GM23248 (cell line): ENCODE results near the gene GSG1L. TPM values are rescaled to one million over a fixed set of nuclear protein-coding genes. Genes with fewer than 3 reads are reported as not detected.
A peak's percentile ranks its signal among the peaks of the same experiment; 100 is the strongest.

Experiments used
- DNase-seq: peaks from one replicate; pipeline ENCODE4 v3.0.0-alpha.2; 2015
- H2AFZ ChIP-seq: fragments of 200-600 bp; sonication (generic); 2 replicates; pipeline ENCODE4 v1.6.1; 2016; ENCODE audit warnings: antibody characterized with exemption
- H3F3A ChIP-seq: fragments of 200-600 bp; sonication (generic); 2 replicates; pipeline ENCODE4 v1.6.1; 2016; ENCODE audit warnings: mild to moderate bottlenecking, antibody characterized with exemption, mixed run types; ENCODE audit not compliant: insufficient read depth
- H3K27ac ChIP-seq: fragments of 200-600 bp; sonication (generic); 2 replicates; pipeline ENCODE4 v1.5.1; 2016; ENCODE audit warnings: mild to moderate bottlenecking
- H3K27me3 ChIP-seq: fragments of 200-600 bp; sonication (generic); replicated peaks from 2 replicates; pipeline ENCODE4 v1.6.1; 2016; ENCODE audit warnings: mild to moderate bottlenecking; ENCODE audit not compliant: insufficient read depth
- H3K36me3 ChIP-seq: fragments of 200-600 bp; sonication (generic); 2 replicates; pipeline ENCODE4 v1.6.1; 2016; ENCODE audit warnings: low read depth, mild to moderate bottlenecking
- H3K4me1 ChIP-seq: fragments of 200-600 bp; sonication (generic); 2 replicates; pipeline ENCODE4 v1.6.1; 2016; ENCODE audit warnings: mild to moderate bottlenecking; ENCODE audit not compliant: insufficient read depth
- H3K4me2 ChIP-seq: fragments of 200-600 bp; sonication (generic); one replicate; pipeline ENCODE4 v1.6.1; 2016; ENCODE audit warnings: mild to moderate bottlenecking; ENCODE audit not compliant: unreplicated experiment
- H3K4me3 ChIP-seq: fragments of 200-600 bp; sonication (generic); 2 replicates; pipeline ENCODE4 v1.5.1; 2016; ENCODE audit warnings: mild to moderate bottlenecking
- H3K79me2 ChIP-seq: fragments of 200-600 bp; sonication (generic); 2 replicates; pipeline ENCODE4 v1.6.1; 2016; ENCODE audit warnings: mild to moderate bottlenecking; ENCODE audit not compliant: insufficient read depth
- H3K9ac ChIP-seq: fragments of 200-600 bp; sonication (generic); 2 replicates; pipeline ENCODE4 v1.6.1; 2016; ENCODE audit warnings: mild to moderate bottlenecking
- H3K9me2 ChIP-seq: fragments of 200-600 bp; sonication (generic); 2 replicates; pipeline ENCODE4 v1.6.1; 2016; ENCODE audit warnings: mixed run types, mild to moderate bottlenecking, moderate library complexity; ENCODE audit not compliant: insufficient read depth
- H3K9me3 ChIP-seq: fragments of 200-600 bp; sonication (generic); one replicate; pipeline ENCODE4 v1.6.1; 2017; ENCODE audit warnings: low read depth
- H4K20me1 ChIP-seq: fragments of 200-600 bp; sonication (generic); 2 replicates; pipeline ENCODE4 v1.6.0; 2016; ENCODE audit not compliant: insufficient read depth
- EZH2 ChIP-seq: fragments of 200-600 bp; sonication (generic); IDR thresholded peaks from 2 replicates; pipeline ENCODE4 v1.6.1; 2018; ENCODE audit warnings: antibody characterized with exemption, mild to moderate bottlenecking; ENCODE audit not compliant: insufficient read depth, poor library complexity, severe bottlenecking
- EZH2phosphoT487 ChIP-seq: fragments of 200-600 bp; sonication (generic); IDR thresholded peaks from 2 replicates; pipeline ENCODE4 v1.6.1; 2018; ENCODE audit warnings: antibody characterized with exemption, moderate library complexity, mild to moderate bottlenecking, low read depth; ENCODE audit not compliant: insufficient read depth
- WGBS, 2 experiments: methylation state at CpG; one replicate each; pipeline ENCODE4 v1.1.6; 2015 to 2017; ENCODE audit warnings: low lambda C conversion rate in 2 of 2, low coverage in 1 of 2; ENCODE audit errors: missing lambda C conversion rate in 2 of 2; 5-methylcytosine and 5-hydroxymethylcytosine counted together
- in situ Hi-C: fragments of 300-500 bp; cut with MboI; formaldehyde crosslinking; loops from 2 replicates; pipeline ENCODE4 v1.15.0; 2020
- polyA plus RNA-seq: library from polyadenylated mRNA; unstranded; fragments of >200 nt; fragmentation: Nextera tagmentation; extraction: Ambion mirVana; gene quantifications from 2 replicates; pipeline ENCODE4 v1.2.1, GENCODE V29; 2016
- total RNA-seq: library from RNA; depleted of rRNA; stranded (reverse); fragments of >200 nt; shearing (Covaris generic); gene quantifications from 2 replicates; pipeline ENCODE4 v1.2.3, GENCODE V29; 2014

Gene GSG1L
- total and polyA plus RNA-seq, 2 experiments from 2014 or later: not detected

DNA sequence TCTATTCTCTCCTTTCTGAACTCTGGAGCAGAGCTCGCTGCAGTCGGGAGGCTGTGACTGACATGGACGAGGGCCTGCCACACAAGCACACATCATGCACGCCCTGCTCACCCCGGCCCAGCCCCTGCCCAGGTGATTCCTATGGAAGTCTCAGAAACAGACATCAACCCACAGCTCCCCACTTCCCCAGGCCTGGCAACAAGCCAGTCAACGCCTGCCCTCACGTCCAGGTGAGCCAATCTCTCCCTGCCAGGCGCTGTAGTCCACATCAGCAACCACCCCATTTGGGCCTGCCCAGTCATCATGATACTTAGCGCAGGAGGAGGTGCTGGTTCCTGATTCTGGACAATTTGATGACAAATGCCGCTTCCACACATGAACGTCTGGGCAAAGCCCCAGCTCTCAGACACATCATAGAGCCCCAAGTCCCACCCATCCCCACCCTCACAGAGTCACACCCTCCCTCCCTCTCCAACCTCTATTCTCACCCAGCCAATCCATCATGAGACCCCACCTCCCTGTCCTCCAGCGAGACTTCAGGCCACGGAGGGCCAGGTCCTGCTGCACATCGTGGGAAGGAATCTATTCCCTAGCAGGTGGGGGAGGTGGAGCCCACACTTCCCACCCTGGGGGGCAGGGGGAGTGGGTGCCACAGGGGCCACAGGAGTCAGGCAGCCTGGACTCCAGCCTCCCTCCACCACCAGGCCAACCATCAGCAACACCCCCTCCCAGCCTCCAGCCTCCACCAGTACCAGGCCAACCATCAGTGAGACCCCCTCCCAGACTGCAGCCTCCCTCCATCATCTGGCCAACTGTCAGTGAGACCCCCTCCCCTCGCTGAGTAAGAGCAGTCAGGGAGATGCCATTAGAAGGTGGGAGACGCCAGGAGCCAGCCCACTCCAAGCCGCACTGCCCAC, 33.7 kb upstream of the GSG1L start:
- Histone ChIP-seq H4K20me1 (no peaks in the 10 kb centered on the region), H3K4me2 (no peak overlapping the region), H2AFZ (no peak overlapping the region), H3K36me3 (peaks cover 8% of the 10 kb centered on the region; the same call in 1 of the 2 replicates), H3K27me3 (no peaks in the 10 kb centered on the region), H3K4me1 (no peaks in the 10 kb centered on the region), H3F3A (no peaks in the 10 kb centered on the region), H3K27ac (no peak overlapping the region), H3K79me2 (peaks cover 9% of the 10 kb centered on the region), H3K9me3 (no peaks in the 10 kb centered on the region), H3K4me3 (no peak overlapping the region), H3K9me2 (no peaks in the 10 kb centered on the region), H3K9ac (no peak overlapping the region)
- 78 to 82% methylated on average over 17 of the region's 17 CpGs for WGBS, 2 experiments
- in situ Hi-C loops: no loop called here
- TF ChIP-seq EZH2 (no peak), EZH2phosphoT487 (no peak)
- peak; percentile 15 for DNase-seq

DNA sequence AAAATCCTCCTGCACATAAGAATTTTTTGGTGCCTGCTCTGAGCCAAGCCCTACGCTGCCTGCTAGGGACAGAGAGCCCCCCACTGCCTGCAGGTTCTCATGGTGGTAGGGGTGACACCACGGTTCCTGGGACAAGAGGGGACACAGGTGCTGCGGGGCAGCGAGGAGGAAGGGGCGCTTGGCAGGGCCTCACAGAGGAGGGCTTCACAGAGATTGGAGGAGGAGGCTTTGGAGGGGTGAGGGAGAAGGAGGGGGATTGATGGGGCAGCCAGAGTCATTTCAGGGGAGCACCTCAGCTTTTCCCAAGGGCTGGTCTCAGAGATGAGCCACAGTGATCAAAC, 29.8 kb upstream of the GSG1L start:
- Histone ChIP-seq H2AFZ (no peak overlapping the region), H3K4me1 (peaks cover 7% of the 10 kb centered on the region; the same call in 1 of the 2 replicates), H3K9me2 (no peaks in the 10 kb centered on the region), H3K27me3 (no peaks in the 10 kb centered on the region), H4K20me1 (no peaks in the 10 kb centered on the region), H3K9me3 (no peaks in the 10 kb centered on the region), H3K79me2 (peaks cover 9% of the 10 kb centered on the region; the same call in 1 of the 2 replicates), H3K9ac (no peak overlapping the region), H3K4me2 (no peak overlapping the region), H3F3A (peaks cover 5% of the 10 kb centered on the region; the same call in 1 of the 2 replicates), H3K27ac (no peak overlapping the region), H3K36me3 (no peaks in the 10 kb centered on the region; the same call in 1 of the 2 replicates), H3K4me3 (no peak overlapping the region)
- no peak for DNase-seq
- TF ChIP-seq EZH2: no peak
- no peak for TF ChIP-seq EZH2phosphoT487
- 86 to 88% methylated on average over 5 of the region's 5 CpGs for WGBS, 2 experiments
- in situ Hi-C loops: no loop called here

DNA sequence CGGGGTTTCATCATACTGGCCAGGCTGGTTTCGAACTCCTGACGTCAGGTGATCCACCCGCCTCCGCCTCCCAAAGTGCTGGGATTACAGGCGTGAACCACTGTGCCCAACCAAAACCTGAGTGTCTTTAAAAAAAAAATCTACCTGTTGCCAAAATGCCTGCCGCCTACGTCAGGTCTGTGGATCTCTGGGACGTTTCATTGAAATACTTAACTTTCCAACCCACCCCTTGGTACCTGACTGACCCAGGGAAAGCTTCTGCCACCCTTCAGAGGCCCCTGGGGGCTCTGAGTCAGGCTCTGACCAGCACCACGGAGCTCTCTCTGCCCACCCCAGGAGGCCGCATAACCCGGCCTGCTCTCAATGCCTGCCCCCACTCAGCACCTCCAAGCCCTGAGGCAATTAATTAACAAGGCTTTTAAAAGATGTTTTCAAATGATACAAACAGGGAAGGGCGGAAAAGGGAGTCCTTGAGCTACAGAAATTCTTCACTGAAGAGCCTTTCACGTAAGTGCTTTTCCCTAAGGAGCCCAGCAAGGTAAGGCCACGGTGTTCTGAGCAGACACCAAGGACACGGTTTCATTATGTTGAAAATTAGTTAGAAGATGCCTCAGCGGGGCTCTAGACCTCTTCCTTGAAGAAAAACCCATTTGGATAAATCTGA, 29.3 kb upstream of the GSG1L start:
- 80 to 81% methylated on average over 17 of the region's 17 CpGs for WGBS, 2 experiments
- Histone ChIP-seq H3K9me2 (no peaks in the 10 kb centered on the region), H3K27me3 (no peaks in the 10 kb centered on the region), H2AFZ (no peak overlapping the region), H3K4me1 (peaks cover 7% of the 10 kb centered on the region; the same call in 1 of the 2 replicates), H3K36me3 (no peaks in the 10 kb centered on the region; the same call in 1 of the 2 replicates), H3K9me3 (no peaks in the 10 kb centered on the region), H3K4me3 (no peak overlapping the region), H3K9ac (no peak overlapping the region), H4K20me1 (no peaks in the 10 kb centered on the region), H3K4me2 (no peak overlapping the region), H3K79me2 (peaks cover 7% of the 10 kb centered on the region; the same call in 1 of the 2 replicates), H3K27ac (no peak overlapping the region), H3F3A (peaks cover 5% of the 10 kb centered on the region; the same call in 1 of the 2 replicates)
- in situ Hi-C loops: no loop called here
- TF ChIP-seq EZH2 (no peak), EZH2phosphoT487 (no peak)
- no peak for DNase-seq

DNA sequence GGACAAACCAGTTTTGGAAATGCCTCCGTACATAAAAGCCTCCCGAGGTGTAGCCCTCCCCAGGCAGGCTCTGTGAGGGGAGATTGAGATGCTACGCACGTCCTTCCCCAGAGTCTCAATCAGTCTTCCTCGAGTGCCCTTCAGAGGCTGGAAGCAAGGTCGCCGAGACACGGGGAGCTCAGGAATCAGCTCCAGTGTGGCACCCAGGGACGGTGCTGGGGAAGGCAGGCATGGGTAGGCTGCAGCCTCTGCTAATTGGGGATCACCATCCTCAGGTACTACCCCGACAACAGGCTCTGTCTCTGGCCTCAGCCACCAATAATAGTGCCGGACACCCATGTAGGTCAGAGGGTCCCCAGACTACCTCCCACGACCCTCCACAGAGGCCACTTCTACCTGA, 28.1 kb upstream of the GSG1L start:
- no peaks in the 10 kb centered on the region for H4K20me1 ChIP-seq
- no peak overlapping the region for H3K4me3 ChIP-seq
- no peak for DNase-seq
- H3K27ac ChIP-seq: no peak overlapping the region
- in situ Hi-C loops: no loop called here
- H3K9ac ChIP-seq: no peak overlapping the region
- no peaks in the 10 kb centered on the region for H3K27me3 ChIP-seq
- H2AFZ ChIP-seq: no peak overlapping the region
- peaks cover 5% of the 10 kb centered on the region; the same call in 1 of the 2 replicates for H3F3A ChIP-seq
- H3K79me2 ChIP-seq: 0 out of 2 replicates have a peak, but pooled peaks cover under 1% of the 10 kb centered on the region
- no peak for TF ChIP-seq EZH2
- no peak for TF ChIP-seq EZH2phosphoT487
- no peaks in the 10 kb centered on the region for H3K36me3 ChIP-seq
- H3K9me2 ChIP-seq: no peaks in the 10 kb centered on the region
- no peak overlapping the region for H3K4me2 ChIP-seq
- H3K4me1 ChIP-seq: peaks cover 7% of the 10 kb centered on the region; the same call in 1 of the 2 replicates
- 88% methylated on average over 12 of the region's 12 CpGs for WGBS, 2 experiments
- H3K9me3 ChIP-seq: no peaks in the 10 kb centered on the region
